ENCODE measurements around the gene LRRN4CL. TPM values are rescaled to one million over a fixed set of nuclear protein-coding genes. Genes with fewer than 3 reads are reported as not detected.

Gene LRRN4CL
- total and polyA plus RNA-seq, 9 of the 15 experiments (the other 6 are each of a cell fraction or from before 2014, with no cell fraction given), result 0.03 to 0.11 (median 0.05) TPM; not detected in 4

- TF ChIP-seq PRDM10 (IDR thresholded peaks at IDR 0.05; ENCODE audit: partially characterized antibody), result peak; percentile 33
Observed at GRCh38 chr11:62678770-62679696, 10.3 kb downstream of the LRRN4CL start, which contains the start of gene UBXN1 (continued).

GRCh38 chr11:62678433-62678769 lies 10.9 kb downstream of the LRRN4CL start:
- in situ Hi-C loops (cut with MboI) (no loop called here), intact Hi-C loops (cut with micrococcal nuclease) (no loop called here)
- BruUV-seq (replicated peaks), result no TSS peak
- peak overlapping the region; percentile 85 to 99 for H3K9ac ChIP-seq (ENCODE audit: insufficient read depth in 1 of 2, low read depth in 2 of 2, low read length in 2 of 2)
- ChIA-PET POLR2A (interaction anchor here (0.6 to 2.7 kb wide), 8 partner anchors 11 to 163 kb away, joined by 3 to 13 read pairs (median 4); partner anchors contain the start of genes BSCL2, C11orf98, CSKMT and EEF1G), CTCF (ENCODE audit: low intra/inter-chr PET ratio) (no interaction called here)
- peak overlapping the region; percentile 81 for H3K4me3 ChIP-seq
- H3K9me1 ChIP-seq (ENCODE audit: control insufficient read depth, insufficient read depth, low read length), result no peaks in the 10 kb centered on the region
- H4K20me1 ChIP-seq (replicated peaks; ENCODE audit: control insufficient read depth, insufficient read depth, low read length), result no peaks in the 10 kb centered on the region
- peak overlapping the region; percentile 80 for H3K27ac ChIP-seq (ENCODE audit: extremely low read depth, low read depth, low read length)
- H3K9me3 ChIP-seq (replicated peaks; ENCODE audit: control insufficient read depth, insufficient read depth, low read depth, low read length), result no peaks in the 10 kb centered on the region
- H3K36me3 ChIP-seq (ENCODE audit: control insufficient read depth, insufficient read depth, low read length), result peaks cover 43% of the 10 kb centered on the region
- DNase-seq (ENCODE audit: extremely low read depth in 1 of 4, low spot score in 3 of 4), result no peak
- peak overlapping the region; percentile 83 for H3K4me2 ChIP-seq (ENCODE audit: insufficient read depth, low read length)
- H2AFZ ChIP-seq (ENCODE audit: low read depth, low read length), result peak overlapping the region; percentile 99
- H3K27me3 ChIP-seq (ENCODE audit: control insufficient read depth in 2 of 2, insufficient read depth in 2 of 2, low read length in 2 of 2), result no peaks in the 10 kb centered on the region
- WGBS (ENCODE audit: insufficient coverage, low coverage, missing lambda C conversion rate), result under 1% methylated on average over 13 of the region's 16 CpGs
- H3K4me1 ChIP-seq (replicated peaks in 1 of 2; ENCODE audit: control insufficient read depth in 2 of 2, insufficient read depth in 2 of 2, low read length in 2 of 2), result peaks cover 31 to 50% of the 10 kb centered on the region in 2 experiments; a peak in 4 of 5 replicates
- no peak; the same call in 2 of the 3 replicates for ATAC-seq
- TF ChIP-seq VEZF1 (CRISPR knock-in tag; IDR thresholded peaks at IDR 0.05), result peak; percentile 20; the same call in 1 of the 2 replicates
- no peak for TF ChIP-seq ZNF316 (IDR thresholded peaks at IDR 0.05)
- 0 out of 2 replicates have a peak, but pooled peaks have one; percentile 3 for TF ChIP-seq ZNF224 (CRISPR knock-in tag; IDR thresholded peaks at IDR 0.05)
- FAIRE-seq, result no peak
- peaks cover 46% of the 10 kb centered on the region for H3K79me2 ChIP-seq (ENCODE audit: control insufficient read depth, insufficient read depth, low read length)

Data from K562 (cell line).